H9 (cell line): Measurements from ENCODE around the gene SMIM9. TPM values are rescaled to one million over a fixed set of nuclear protein-coding genes. Genes with fewer than 3 reads are reported as not detected.

Experiments
- DNase-seq: peaks from one replicate; pipeline ENCODE4 v3.0.0-alpha.2; 2017
- H2AFZ ChIP-seq: one replicate; pipeline ENCODE4 v1.6.1; 2013; ENCODE audit warnings: mild to moderate bottlenecking, low read length, control low read depth, moderate library complexity
- H2AK5ac ChIP-seq: 2 replicates; pipeline ENCODE4 v1.6.1; 2013; ENCODE audit warnings: low read length, control low read depth, mixed read lengths; ENCODE audit not compliant: insufficient read length
- H2BK120ac ChIP-seq: one replicate; pipeline ENCODE4 v1.6.1; 2013; ENCODE audit warnings: low read depth, mild to moderate bottlenecking, low read length, control low read depth, inconsistent platforms; ENCODE audit not compliant: poor library complexity, severe bottlenecking
- H2BK12ac ChIP-seq: 2 replicates; pipeline ENCODE4 v1.6.1; 2013; ENCODE audit warnings: low read length, control low read depth, mixed read lengths, low read depth; ENCODE audit not compliant: insufficient read length
- H2BK15ac ChIP-seq: 2 replicates; pipeline ENCODE4 v1.6.1; 2013; ENCODE audit warnings: low read depth, low read length, control low read depth
- H2BK20ac ChIP-seq: one replicate; pipeline ENCODE4 v1.6.1; 2013; ENCODE audit warnings: low read depth, mild to moderate bottlenecking, low read length, control low read depth, inconsistent platforms; ENCODE audit not compliant: poor library complexity, severe bottlenecking
- H2BK5ac ChIP-seq: 2 replicates; pipeline ENCODE4 v1.6.1; 2013; ENCODE audit warnings: low read length, control low read depth, mixed read lengths; ENCODE audit not compliant: insufficient read length
- H3K14ac ChIP-seq: 2 replicates; pipeline ENCODE4 v1.6.1; 2013; ENCODE audit warnings: low read length, control low read depth; ENCODE audit not compliant: insufficient read depth
- H3K18ac ChIP-seq: 2 replicates; pipeline ENCODE4 v1.6.1; 2013; ENCODE audit warnings: low read depth, mild to moderate bottlenecking, mixed read lengths, low read length, control low read depth; ENCODE audit not compliant: insufficient read length
- H3K23ac ChIP-seq: 2 replicates; pipeline ENCODE4 v1.6.1; 2013; ENCODE audit warnings: low read length, control low read depth, mixed read lengths, low read depth; ENCODE audit not compliant: insufficient read length
- H3K23me2 ChIP-seq: 2 replicates; pipeline ENCODE4 v1.6.1; 2013; ENCODE audit warnings: low read depth, mild to moderate bottlenecking, mixed read lengths, low read length, control low read depth; ENCODE audit not compliant: insufficient read length, poor library complexity, severe bottlenecking
- H3K27ac ChIP-seq: 2 replicates; pipeline ENCODE4 v1.5.1; 2013; ENCODE audit warnings: low read length, control low read depth, mixed read lengths, low read depth; ENCODE audit not compliant: insufficient read length
- H3K27me3 ChIP-seq: 2 replicates; pipeline ENCODE4 v1.6.1; 2013; ENCODE audit warnings: low read length, control low read depth, inconsistent platforms; ENCODE audit not compliant: insufficient read depth
- H3K4ac ChIP-seq: 2 replicates; pipeline ENCODE4 v1.6.1; 2013; ENCODE audit warnings: low read depth, mild to moderate bottlenecking, control low read depth, inconsistent platforms, low read length, moderate library complexity
- H3K4me1 ChIP-seq: 2 replicates; pipeline ENCODE4 v1.6.1; 2013; ENCODE audit warnings: low read length, control low read depth, inconsistent platforms; ENCODE audit not compliant: insufficient read depth
- H3K4me2 ChIP-seq: 2 replicates; pipeline ENCODE4 v1.6.1; 2013; ENCODE audit warnings: low read length, control low read depth, mixed read lengths; ENCODE audit not compliant: insufficient read length, insufficient read depth
- H3K56ac ChIP-seq: 2 replicates; pipeline ENCODE4 v1.6.1; 2013; ENCODE audit warnings: low read depth, mild to moderate bottlenecking, mixed read lengths, low read length, control low read depth; ENCODE audit not compliant: insufficient read length
- H3K79me1 ChIP-seq: 2 replicates; pipeline ENCODE4 v1.6.1; 2013; ENCODE audit warnings: low read depth, mild to moderate bottlenecking, moderate library complexity, low read length, control low read depth, inconsistent platforms; ENCODE audit not compliant: insufficient read depth, poor library complexity, severe bottlenecking
- H3K79me2 ChIP-seq: 2 replicates; pipeline ENCODE4 v1.6.1; 2013; ENCODE audit warnings: low read length, control low read depth, inconsistent platforms; ENCODE audit not compliant: insufficient read depth
- H3K9ac ChIP-seq: 2 replicates; pipeline ENCODE4 v1.6.1; 2013; ENCODE audit warnings: low read length, control low read depth, mixed read lengths; ENCODE audit not compliant: insufficient read length; ENCODE audit errors: extremely low read depth
- H3K9me3 ChIP-seq: one replicate; pipeline ENCODE4 v1.6.1; 2013; ENCODE audit warnings: low read depth, low read length, inconsistent platforms; ENCODE audit not compliant: control insufficient read depth
- H3T11ph ChIP-seq: one replicate; pipeline ENCODE4 v1.6.1; 2013; ENCODE audit warnings: mild to moderate bottlenecking, low read length, control low read depth, inconsistent platforms
- H4K20me1 ChIP-seq: one replicate; pipeline ENCODE4 v1.6.1; 2013; ENCODE audit not compliant: control insufficient read depth, insufficient read length, insufficient read depth
- H4K5ac ChIP-seq: 2 replicates; pipeline ENCODE4 v1.6.1; 2013; ENCODE audit warnings: low read depth, mild to moderate bottlenecking, mixed read lengths, low read length, control low read depth; ENCODE audit not compliant: insufficient read length
- H4K8ac ChIP-seq: replicated peaks from 2 replicates; pipeline ENCODE4 v1.6.1; 2013; ENCODE audit warnings: low read length, control low read depth, mixed read lengths, low read depth; ENCODE audit not compliant: insufficient read length
- H4K91ac ChIP-seq: 2 replicates; pipeline ENCODE4 v1.6.1; 2013; ENCODE audit warnings: low read depth, mild to moderate bottlenecking, moderate library complexity, mixed read lengths, low read length, control low read depth; ENCODE audit not compliant: insufficient read length
- H3K27ac Mint-ChIP-seq, 3 experiments: 2 replicates in 2 of 3; 3 replicates in 1 of 3; pipeline ENCODE4 v1.8.0; 2020 to 2021; ENCODE audit warnings: mixed read lengths in 3 of 3, mild to moderate bottlenecking in 1 of 3, moderate library complexity in 1 of 3
- H3K27me3 Mint-ChIP-seq: 2 replicates; pipeline ENCODE4 v1.8.0; 2021; ENCODE audit warnings: low read depth, mild to moderate bottlenecking, moderate library complexity, mixed read lengths
- H3K36me3 Mint-ChIP-seq, 3 experiments: 2 replicates in 2 of 3; 3 replicates in 1 of 3; pipeline ENCODE4 v1.8.0; 2020 to 2021; ENCODE audit warnings: low read depth in 3 of 3, mixed read lengths in 3 of 3; ENCODE audit not compliant: insufficient read depth in 1 of 3
- H3K4me1 Mint-ChIP-seq, 2 experiments: 2 replicates each; pipeline ENCODE4 v1.8.0; 2020; ENCODE audit warnings: mixed read lengths in 2 of 2
- H3K4me3 Mint-ChIP-seq, 2 experiments: 2 replicates in 1 of 2; 3 replicates in 1 of 2; pipeline ENCODE4 v1.8.0; 2020 to 2021; ENCODE audit warnings: mild to moderate bottlenecking in 2 of 2, mixed read lengths in 2 of 2, moderate library complexity in 1 of 2
- H3K9me3 Mint-ChIP-seq, 2 experiments: 2 replicates in 1 of 2; 3 replicates in 1 of 2; pipeline ENCODE4 v1.8.0; 2020; ENCODE audit warnings: mild to moderate bottlenecking in 2 of 2, mixed read lengths in 2 of 2, moderate library complexity in 1 of 2
- WGBS: extraction: QIAGEN DNeasy Blood & Tissue Kit; methylation state at CpG from one replicate; pipeline ENCODE4 v1.1.7; 2013; ENCODE audit warnings: missing lambda C conversion rate, low lambda C conversion rate, mixed read lengths; ENCODE audit not compliant: insufficient read length; ENCODE audit errors: extremely low coverage; 5-methylcytosine and 5-hydroxymethylcytosine counted together
- total RNA-seq: library from RNA; stranded (reverse); gene quantifications from 2 replicates; pipeline ENCODE4 v1.2.1, GENCODE V29; 2021
- TF ChIP-seq, protein P1 (sequence below): fragments of 200-600 bp; sonication (generic); conservative IDR thresholded peaks from 3 replicates; pipeline ENCODE4 v1.8.0; 2021; ENCODE audit warnings: antibody characterized with exemption, mild to moderate bottlenecking

SMIM9 gene
- total RNA-seq, 1 experiment from 2014 or later = not detected

DNA sequence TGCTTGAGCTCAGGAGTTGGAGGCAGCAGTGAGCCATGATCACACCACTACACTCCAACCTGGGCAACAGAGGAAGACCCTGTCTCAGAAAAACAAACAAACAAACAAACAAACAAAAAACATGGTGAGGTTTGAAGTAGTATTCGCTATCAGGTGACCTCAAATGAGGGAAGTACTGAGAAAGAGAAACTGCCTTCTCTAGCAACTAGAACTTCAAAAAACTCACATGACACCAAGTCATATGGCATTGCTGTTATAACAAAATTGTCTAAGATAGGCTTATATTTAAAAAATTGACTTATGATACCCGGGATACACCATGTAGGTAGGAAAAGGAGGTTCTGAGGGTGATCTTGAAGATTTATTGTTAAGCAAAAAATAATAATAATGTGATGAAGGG lies 39.4 kb downstream of the SMIM9 start:
- no peaks in the 10 kb centered on the region; the same call in 1 of the 2 replicates for H3K4me1 ChIP-seq
- peaks cover 4% of the 10 kb centered on the region; the same call in 1 of the 2 replicates for H3K27me3 Mint-ChIP-seq
- no peak overlapping the region for H3K18ac ChIP-seq
- no peak overlapping the region for H4K8ac ChIP-seq
- H2AFZ ChIP-seq = no peak overlapping the region
- H3K9me3 ChIP-seq = peaks cover 40% of the 10 kb centered on the region
- H3K79me1 ChIP-seq = no peaks in the 10 kb centered on the region
- peaks cover 14 to 17% of the 10 kb centered on the region in 2 experiments for H3K4me1 Mint-ChIP-seq
- no peak overlapping the region for H2BK5ac ChIP-seq
- no peak overlapping the region for H3K56ac ChIP-seq
- H3K23ac ChIP-seq = no peak overlapping the region
- H2BK12ac ChIP-seq = no peak overlapping the region
- no peak overlapping the region for H2BK15ac ChIP-seq
- H2AK5ac ChIP-seq = no peak overlapping the region
- no peaks in the 10 kb centered on the region for H4K20me1 ChIP-seq
- WGBS = no CpG with 5 or more reads among the region's 2 CpGs
- no peak overlapping the region for H3K4me2 ChIP-seq
- DNase-seq = no peak
- H3K9ac ChIP-seq = no peak overlapping the region
- no peak overlapping the region for H2BK20ac ChIP-seq
- no peaks in the 10 kb centered on the region; the same call in 1 of the 2 replicates for H3K79me2 ChIP-seq
- H3K23me2 ChIP-seq = peaks cover 3% of the 10 kb centered on the region
- H4K5ac ChIP-seq = no peak overlapping the region
- H3T11ph ChIP-seq = no peak overlapping the region
- no peak overlapping the region for H3K14ac ChIP-seq
- H3K9me3 Mint-ChIP-seq = peaks cover 68 to 73% of the 10 kb centered on the region in 2 experiments
- H3K4me3 Mint-ChIP-seq = no peak overlapping the region
- no peaks in the 10 kb centered on the region for H3K27me3 ChIP-seq
- no peak overlapping the region for H4K91ac ChIP-seq
- H3K4ac ChIP-seq = no peak overlapping the region
- no peak overlapping the region for H2BK120ac ChIP-seq
- peaks cover 0 to 12% (median 9%) of the 10 kb centered on the region in 3 experiments; a peak in 5 of 7 replicates for H3K36me3 Mint-ChIP-seq
- no peak overlapping the region for H3K27ac Mint-ChIP-seq
- no peak overlapping the region for H3K27ac ChIP-seq
- TF ChIP-seq, protein P1, sequence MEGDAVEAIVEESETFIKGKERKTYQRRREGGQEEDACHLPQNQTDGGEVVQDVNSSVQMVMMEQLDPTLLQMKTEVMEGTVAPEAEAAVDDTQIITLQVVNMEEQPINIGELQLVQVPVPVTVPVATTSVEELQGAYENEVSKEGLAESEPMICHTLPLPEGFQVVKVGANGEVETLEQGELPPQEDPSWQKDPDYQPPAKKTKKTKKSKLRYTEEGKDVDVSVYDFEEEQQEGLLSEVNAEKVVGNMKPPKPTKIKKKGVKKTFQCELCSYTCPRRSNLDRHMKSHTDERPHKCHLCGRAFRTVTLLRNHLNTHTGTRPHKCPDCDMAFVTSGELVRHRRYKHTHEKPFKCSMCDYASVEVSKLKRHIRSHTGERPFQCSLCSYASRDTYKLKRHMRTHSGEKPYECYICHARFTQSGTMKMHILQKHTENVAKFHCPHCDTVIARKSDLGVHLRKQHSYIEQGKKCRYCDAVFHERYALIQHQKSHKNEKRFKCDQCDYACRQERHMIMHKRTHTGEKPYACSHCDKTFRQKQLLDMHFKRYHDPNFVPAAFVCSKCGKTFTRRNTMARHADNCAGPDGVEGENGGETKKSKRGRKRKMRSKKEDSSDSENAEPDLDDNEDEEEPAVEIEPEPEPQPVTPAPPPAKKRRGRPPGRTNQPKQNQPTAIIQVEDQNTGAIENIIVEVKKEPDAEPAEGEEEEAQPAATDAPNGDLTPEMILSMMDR = no peak
